ENCODE results near the gene ZNF780B. TPM values are rescaled to one million over a fixed set of nuclear protein-coding genes. Genes with fewer than 3 reads are reported as not detected.
"Not testable (repeated sequence)": the region's sequence is repeated elsewhere in the genome, so short reads cannot be mapped to it uniquely, and the experiment has no call there.

ZNF780B gene
- total and polyA plus RNA-seq, 7 experiments from 2014 or later, result 12.0 to 85.2 (median 23.9) TPM

GRCh38 chr19:40056505-40056904 lies 474 bp upstream of the ZNF780B start:
- Mint-ChIP-seq H3K4me1 (peaks cover 31 to 59% (median 52%) of the 10 kb centered on the region in 7 donors), H3K9me3 (peaks cover 5 to 37% (median 23%) of the 10 kb centered on the region in 11 donors), H3K27ac (peak overlapping the region; percentile 48 to 99 (median 96)), H3K36me3 (peaks cover 17 to 39% (median 27%) of the 10 kb centered on the region in 5 donors), H3K27me3 (peaks cover 0 to 14% (median 6%) of the 10 kb centered on the region in 5 donors), H3K4me3 (peak overlapping the region; percentile 97 to 100 (median 99))
- peaks cover 12% of the 10 kb centered on the region in 2 donors for H3K4me1 ChIP-seq (ENCODE audit: control insufficient read depth in 2 of 2, insufficient read depth in 2 of 2, low read length in 2 of 2)
- no peaks in the 10 kb centered on the region for H3K27me3 ChIP-seq (ENCODE audit: control insufficient read depth in 2 of 2, insufficient read depth in 2 of 2, low read length in 2 of 2)
- intact Hi-C loops (cut with micrococcal nuclease), result loop anchor here (1.0 to 5.0 kb wide), 4 partner anchors 34 to 85 kb away; partner anchors contain the start of genes ZNF780A (in 2 of the 2), PSMC4 (in 1 of the 2) and ZNF546 (in 1 of the 2)
- CTCF ChIA-PET, result no interaction called here
- peaks cover 0 to 13% (median 0%) of the 10 kb centered on the region in 3 experiments for H3K9me3 ChIP-seq (ENCODE audit: control insufficient read depth in 2 of 3, low read length in 3 of 3)
- H3K4me3 ChIP-seq (ENCODE audit: low read length), result peak overlapping the region; percentile 81
- DNase-seq (no peak), ATAC-seq (no peak)
- POLR2A ChIA-PET, result interaction anchor here (1.4 to 3.4 kb wide), 5 partner anchors 14 to 86 kb away, joined by 5 to 13 read pairs (median 6); partner anchors contain the start of genes PSMC4, ZNF546 and ZNF780A
- peaks cover 0 to 7% (median 0%) of the 10 kb centered on the region in 3 experiments for H3K36me3 ChIP-seq (ENCODE audit: control insufficient read depth in 2 of 3, insufficient read depth in 3 of 3, low read length in 3 of 3)
- H3K27ac ChIP-seq (ENCODE audit: low read depth, low read length), result peak overlapping the region; percentile 89

GRCh38 chr19:40055049-40055448 lies 982 bp downstream of the ZNF780B start:
- ChIA-PET POLR2A (interaction anchor here (0.8 to 3.4 kb wide), 5 partner anchors 16 to 84 kb away, joined by 3 to 13 read pairs (median 6); partner anchors contain the start of genes PSMC4, ZNF546 and ZNF780A), CTCF (no interaction called here)
- peaks cover 21 to 48% (median 37%) of the 10 kb centered on the region in 5 donors for H3K36me3 Mint-ChIP-seq
- H3K27ac ChIP-seq (ENCODE audit: low read depth, low read length), result peak overlapping the region; percentile 89
- peaks cover 0 to 14% (median 0%) of the 10 kb centered on the region in 3 experiments for H3K36me3 ChIP-seq (ENCODE audit: control insufficient read depth in 2 of 3, insufficient read depth in 3 of 3, low read length in 3 of 3)
- H3K9me3 Mint-ChIP-seq, result peaks cover 0 to 39% (median 20%) of the 10 kb centered on the region in 11 donors
- H3K27me3 ChIP-seq (ENCODE audit: control insufficient read depth in 2 of 2, insufficient read depth in 2 of 2, low read length in 2 of 2), result no peaks in the 10 kb centered on the region
- H3K27me3 Mint-ChIP-seq, result peaks cover 0 to 14% (median 6%) of the 10 kb centered on the region in 5 donors
- ATAC-seq (no peak), DNase-seq (no peak)
- H3K4me1 ChIP-seq (ENCODE audit: control insufficient read depth in 2 of 2, insufficient read depth in 2 of 2, low read length in 2 of 2), result peaks cover 12% of the 10 kb centered on the region in 2 donors
- H3K4me3 Mint-ChIP-seq, result peak overlapping the region; percentile 97 to 100 (median 99)
- intact Hi-C loops (cut with micrococcal nuclease), result loop anchor here in 1 of 2 donors (1.0 to 5.0 kb wide), 2 partner anchors 37 to 59 kb away; partner anchors contain the start of gene ZNF780A
- peak overlapping the region in 8 of 9 donors; percentile 12 to 99 (median 84) for H3K27ac Mint-ChIP-seq
- H3K4me3 ChIP-seq (ENCODE audit: low read length), result peak overlapping the region; percentile 81
- peaks cover 0 to 19% (median 0%) of the 10 kb centered on the region in 3 experiments for H3K9me3 ChIP-seq (ENCODE audit: control insufficient read depth in 2 of 3, low read length in 3 of 3)
- peaks cover 31 to 69% (median 54%) of the 10 kb centered on the region in 7 donors for H3K4me1 Mint-ChIP-seq

- peak overlapping the region; percentile 81 for H3K4me3 ChIP-seq (ENCODE audit: low read length)
Measured at GRCh38 chr19:40054632-40055031, 1.4 kb downstream of the ZNF780B start.

GRCh38 chr19:40053491-40053890 lies 2.5 kb downstream of the ZNF780B start:
- H3K36me3 ChIP-seq (ENCODE audit: control insufficient read depth in 2 of 3, insufficient read depth in 3 of 3, low read length in 3 of 3), result peaks cover 0 to 26% (median 0%) of the 10 kb centered on the region in 3 experiments
- ATAC-seq, result no peak
- ChIA-PET POLR2A (no interaction called here), CTCF (no interaction called here)
- peak overlapping the region in 9 of 10 donors; percentile 29 to 100 (median 97) for H3K4me3 Mint-ChIP-seq
- H3K4me1 ChIP-seq (ENCODE audit: control insufficient read depth in 2 of 2, insufficient read depth in 2 of 2, low read length in 2 of 2), result peaks cover 12% of the 10 kb centered on the region in 2 donors
- no peak overlapping the region for H3K27ac ChIP-seq (ENCODE audit: low read depth, low read length)
- peaks cover 21 to 56% (median 47%) of the 10 kb centered on the region in 5 donors for H3K36me3 Mint-ChIP-seq
- H3K27me3 Mint-ChIP-seq, result peaks cover 0 to 3% (median 0%) of the 10 kb centered on the region in 5 donors
- H3K27ac Mint-ChIP-seq, result peak overlapping the region in 1 of 9 donors; percentile 49
- no peak overlapping the region for H3K4me3 ChIP-seq (ENCODE audit: low read length)
- no peaks in the 10 kb centered on the region for H3K27me3 ChIP-seq (ENCODE audit: control insufficient read depth in 2 of 2, insufficient read depth in 2 of 2, low read length in 2 of 2)
- peaks cover 0 to 5% (median 0%) of the 10 kb centered on the region in 3 experiments for H3K9me3 ChIP-seq (ENCODE audit: control insufficient read depth in 2 of 3, low read length in 3 of 3)
- peaks cover 31 to 71% (median 57%) of the 10 kb centered on the region in 7 donors for H3K4me1 Mint-ChIP-seq
- no peak for DNase-seq
- peaks cover 3 to 35% (median 9%) of the 10 kb centered on the region in 11 donors for H3K9me3 Mint-ChIP-seq
- intact Hi-C loops (cut with micrococcal nuclease), result loop anchor here in 1 of 2 donors (5.0 kb wide), 1 partner anchor 36 kb away; no protein-coding TSS in a partner anchor

More at GRCh38 chr19:40054632-40055031, 1.4 kb downstream of the ZNF780B start:
- POLR2A ChIA-PET, result interaction anchor here (2.8 kb wide), 1 partner anchor 36 kb away, joined by 12 read pairs; the partner anchor contains the start of gene ZNF780A
- H3K9me3 ChIP-seq (ENCODE audit: control insufficient read depth in 2 of 3, low read length in 3 of 3), result peaks cover 0 to 15% (median 0%) of the 10 kb centered on the region in 3 experiments
- no peak for DNase-seq
- H3K27me3 Mint-ChIP-seq, result peaks cover 0 to 11% (median 3%) of the 10 kb centered on the region in 5 donors
- intact Hi-C loops (cut with micrococcal nuclease), result loop anchor here (1.0 to 5.0 kb wide), 3 partner anchors 37 to 58 kb away; partner anchors contain the start of gene ZNF780A (in 1 of the 2)
- CTCF ChIA-PET, result no interaction called here
- H3K36me3 ChIP-seq (ENCODE audit: control insufficient read depth in 2 of 3, insufficient read depth in 3 of 3, low read length in 3 of 3), result peaks cover 0 to 16% (median 0%) of the 10 kb centered on the region in 3 experiments
- H3K27ac ChIP-seq (ENCODE audit: low read depth, low read length), result no peak overlapping the region
- peak overlapping the region; percentile 97 to 100 (median 99) for H3K4me3 Mint-ChIP-seq
- peak overlapping the region in 5 of 9 donors; percentile 12 to 83 (median 64) for H3K27ac Mint-ChIP-seq
- H3K4me1 Mint-ChIP-seq, result peaks cover 31 to 69% (median 54%) of the 10 kb centered on the region in 7 donors
- H3K9me3 Mint-ChIP-seq, result peaks cover 0 to 36% (median 17%) of the 10 kb centered on the region in 11 donors
- no peak for ATAC-seq
- peaks cover 20 to 49% (median 38%) of the 10 kb centered on the region in 5 donors for H3K36me3 Mint-ChIP-seq
- H3K4me1 ChIP-seq (ENCODE audit: control insufficient read depth in 2 of 2, insufficient read depth in 2 of 2, low read length in 2 of 2), result peaks cover 12% of the 10 kb centered on the region in 2 donors
- H3K27me3 ChIP-seq (ENCODE audit: control insufficient read depth in 2 of 2, insufficient read depth in 2 of 2, low read length in 2 of 2), result no peaks in the 10 kb centered on the region

GRCh38 chr19:40041718-40042117 lies 14.3 kb downstream of the ZNF780B start:
- Histone ChIP-seq H3K36me3 (ENCODE audit: control insufficient read depth in 2 of 3, insufficient read depth in 3 of 3, low read length in 3 of 3) (peaks cover 20 to 36% (median 32%) of the 10 kb centered on the region in 3 experiments), H3K9me3 (ENCODE audit: control insufficient read depth in 2 of 3, low read length in 3 of 3) (peaks cover 0 to 27% (median 16%) of the 10 kb centered on the region in 3 experiments)
- H3K27ac ChIP-seq (ENCODE audit: low read depth, low read length); CTCF ChIA-PET; H3K27me3 ChIP-seq (ENCODE audit: control insufficient read depth in 2 of 2, insufficient read depth in 2 of 2, low read length in 2 of 2); H3K27ac Mint-ChIP-seq; H3K4me3 Mint-ChIP-seq; H3K4me1 ChIP-seq (ENCODE audit: control insufficient read depth in 2 of 2, insufficient read depth in 2 of 2, low read length in 2 of 2); H3K27me3 Mint-ChIP-seq; H3K4me3 ChIP-seq (ENCODE audit: low read length); H3K4me1 Mint-ChIP-seq; ATAC-seq; POLR2A ChIA-PET; DNase-seq; intact Hi-C loops (cut with micrococcal nuclease): not testable (repeated sequence)
- Mint-ChIP-seq H3K36me3 (peaks cover 37 to 56% (median 40%) of the 10 kb centered on the region in 5 donors), H3K9me3 (peaks cover 19 to 64% (median 45%) of the 10 kb centered on the region in 11 donors)

GRCh38 chr19:40038047-40038446 lies 18.0 kb downstream of the ZNF780B start:
- CTCF ChIA-PET, result not testable (repeated sequence)

More at GRCh38 chr19:40038047-40038446, 18.0 kb downstream of the ZNF780B start:
- ATAC-seq; intact Hi-C loops (cut with micrococcal nuclease); H3K27ac Mint-ChIP-seq; POLR2A ChIA-PET; H3K27me3 ChIP-seq (ENCODE audit: control insufficient read depth in 2 of 2, insufficient read depth in 2 of 2, low read length in 2 of 2); H3K36me3 ChIP-seq (ENCODE audit: control insufficient read depth in 2 of 3, insufficient read depth in 3 of 3, low read length in 3 of 3); H3K4me3 Mint-ChIP-seq; H3K27ac ChIP-seq (ENCODE audit: low read depth, low read length); DNase-seq; H3K4me1 ChIP-seq (ENCODE audit: control insufficient read depth in 2 of 2, insufficient read depth in 2 of 2, low read length in 2 of 2); H3K4me3 ChIP-seq (ENCODE audit: low read length); H3K27me3 Mint-ChIP-seq; H3K4me1 Mint-ChIP-seq: not testable (repeated sequence)
- Mint-ChIP-seq H3K9me3 (peaks cover 0 to 66% (median 44%) of the 10 kb centered on the region in 11 donors), H3K36me3 (peaks cover 3 to 50% (median 21%) of the 10 kb centered on the region in 5 donors)
- H3K9me3 ChIP-seq (ENCODE audit: control insufficient read depth in 2 of 3, low read length in 3 of 3), result peaks cover 21 to 44% (median 21%) of the 10 kb centered on the region in 3 experiments
